PC-9 (cell line): ENCODE measurements around the gene SLC11A2. TPM values are rescaled to one million over a fixed set of nuclear protein-coding genes. Genes with fewer than 3 reads are reported as not detected.
A peak's percentile ranks its signal among the peaks of the same experiment; 100 is the strongest.

ENCODE experiments used
- BruUV-seq: library from RNA; stranded (reverse); fragments of 400-500 nt; replicated peaks from 2 replicates; lab custom pipeline; 2021; lab: Mats Ljungman, UMichigan
- CTCF ChIA-PET: fragments of 300-600 bp; sonication (Branson Sonifier 250); formaldehyde crosslinking; loops from one replicate; lab custom pipeline; 2022; ENCODE audit warnings: antibody characterized with exemption; lab: Charles Lee
- POLR2A ChIA-PET: fragments of 300-600 bp; sonication (Branson Sonifier 250); formaldehyde crosslinking; loops from one replicate; lab custom pipeline; 2022; ENCODE audit warnings: antibody characterized with exemption; ENCODE audit not compliant: unreplicated experiment; lab: Charles Lee
- DNase-seq, 2 experiments: peaks; one replicate each; pipeline versions ENCODE4 v3.0.0 to v3.0.0-alpha.2; 2015 to 2022; ENCODE audit warnings: mixed read lengths in 1 of 2
- H2AFZ ChIP-seq: fragments of 200-600 bp; sonication (generic); 2 replicates; pipeline ENCODE4 v1.8.1; 2017; ENCODE audit warnings: antibody characterized with exemption
- H3F3A ChIP-seq: fragments of 200-600 bp; sonication (generic); 2 replicates; pipeline ENCODE4 v1.8.1; 2017; ENCODE audit warnings: antibody characterized with exemption, mild to moderate bottlenecking, low read depth; ENCODE audit not compliant: insufficient read depth
- H3K27ac ChIP-seq: fragments of 200-600 bp; sonication (generic); 2 replicates; pipeline ENCODE4 v1.6.1; 2016; ENCODE audit warnings: mixed run types
- H3K27me3 ChIP-seq: fragments of 200-600 bp; sonication (generic); 2 replicates; pipeline ENCODE4 v1.6.1; 2016; ENCODE audit warnings: low read depth, mixed run types; ENCODE audit not compliant: insufficient read depth
- H3K36me3 ChIP-seq: fragments of 200-600 bp; sonication (generic); 2 replicates; pipeline ENCODE4 v1.6.1; 2016; ENCODE audit warnings: low read depth, mixed run types
- H3K4me1 ChIP-seq: fragments of 200-600 bp; sonication (generic); replicated peaks from 2 replicates; pipeline ENCODE4 v1.6.1; 2016; ENCODE audit warnings: mixed run types; ENCODE audit not compliant: insufficient read depth
- H3K4me2 ChIP-seq: fragments of 200-600 bp; sonication (generic); 2 replicates; pipeline ENCODE4 v1.6.1; 2017; ENCODE audit warnings: mixed run types
- H3K4me3 ChIP-seq: fragments of 200-600 bp; sonication (generic); 2 replicates; pipeline ENCODE4 v1.6.1; 2016; ENCODE audit warnings: mixed run types
- H3K79me2 ChIP-seq: fragments of 200-600 bp; sonication (generic); 2 replicates; pipeline ENCODE4 v1.6.1; 2017; ENCODE audit warnings: low read depth, mixed run types
- H3K9me2 ChIP-seq: fragments of 200-600 bp; sonication (generic); 2 replicates; pipeline ENCODE4 v1.8.1; 2017; ENCODE audit warnings: mild to moderate bottlenecking; ENCODE audit not compliant: insufficient read depth
- H3K9me3 ChIP-seq: fragments of 200-600 bp; sonication (generic); 2 replicates; pipeline ENCODE4 v1.8.1; 2016; ENCODE audit warnings: low read depth; ENCODE audit not compliant: insufficient read depth
- H4K20me1 ChIP-seq: fragments of 200-600 bp; sonication (generic); 2 replicates; pipeline ENCODE4 v1.8.1; 2017; ENCODE audit not compliant: insufficient read depth
- EZH2 ChIP-seq: fragments of 200-600 bp; sonication (generic); IDR thresholded peaks from 2 replicates; pipeline ENCODE4 v1.8.0; 2017; ENCODE audit warnings: antibody characterized with exemption, low read depth
- intact Hi-C: fragments of 100-400 bp; cut with micrococcal nuclease; formaldehyde crosslinking; loops from one replicate; pipeline ENCODE4 v1.10.0; 2022; ENCODE audit not compliant: unreplicated experiment
- total RNA-seq: library from RNA; stranded (reverse); gene quantifications from 2 replicates; pipeline ENCODE4 v1.2.3, GENCODE V29; 2021
- TF ChIP-seq, protein P1 (sequence below): fragments of 200-600 bp; sonication (generic); conservative IDR thresholded peaks from 2 replicates; pipeline ENCODE4 v1.6.1; 2017; ENCODE audit warnings: mixed run types, antibody characterized with exemption, mild to moderate bottlenecking, moderate library complexity

The SLC11A2 gene
- total RNA-seq, 1 experiment from 2014 or later, result 45.7 TPM

DNA sequence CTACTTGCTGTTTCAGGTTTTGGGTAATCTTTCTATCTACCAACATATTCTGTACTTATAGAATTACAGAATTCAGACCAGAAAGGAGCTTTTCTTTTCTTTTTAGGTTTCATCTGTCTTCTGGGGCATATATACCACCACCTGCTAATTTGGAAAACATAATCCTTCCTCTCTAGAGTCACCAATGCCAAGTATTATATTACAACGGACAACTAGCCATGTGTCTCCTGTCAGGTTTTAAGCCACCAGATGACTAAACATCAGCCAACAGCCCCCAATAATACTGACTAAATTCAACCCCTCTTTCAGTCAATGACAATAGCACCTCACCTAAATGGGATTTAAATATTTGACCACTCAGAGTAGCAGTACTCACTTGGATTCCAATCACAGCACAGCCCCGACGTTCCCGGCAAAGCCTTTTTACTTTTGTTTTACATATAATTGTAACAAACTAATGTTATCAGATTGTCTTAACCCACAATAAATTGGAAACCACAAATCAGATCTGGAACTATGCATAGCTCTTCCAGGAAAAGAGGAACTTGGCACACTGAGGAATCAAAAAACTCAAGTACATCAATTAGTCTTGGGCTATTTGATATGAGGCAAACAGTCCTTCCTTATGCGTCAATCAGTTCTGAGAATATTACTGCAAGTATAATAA, 13.5 kb downstream of the SLC11A2 start:
- no TSS peak for BruUV-seq
- Histone ChIP-seq H3K27ac (no peak overlapping the region), H3K4me3 (no peak overlapping the region), H3K9me2 (no peaks in the 10 kb centered on the region), H3K4me1 (no peaks in the 10 kb centered on the region), H3K9me3 (no peaks in the 10 kb centered on the region), H4K20me1 (peaks cover 5% of the 10 kb centered on the region; the same call in 1 of the 2 replicates), H3F3A (no peaks in the 10 kb centered on the region; the same call in 1 of the 2 replicates), H3K36me3 (0 out of 2 replicates have a peak, but pooled peaks cover 2% of the 10 kb centered on the region), H2AFZ (no peak overlapping the region), H3K4me2 (no peak overlapping the region), H3K79me2 (peaks cover 54% of the 10 kb centered on the region), H3K27me3 (no peaks in the 10 kb centered on the region)
- CTCF ChIA-PET, result no interaction called here
- no peak for TF ChIP-seq EZH2
- TF ChIP-seq, protein P1, sequence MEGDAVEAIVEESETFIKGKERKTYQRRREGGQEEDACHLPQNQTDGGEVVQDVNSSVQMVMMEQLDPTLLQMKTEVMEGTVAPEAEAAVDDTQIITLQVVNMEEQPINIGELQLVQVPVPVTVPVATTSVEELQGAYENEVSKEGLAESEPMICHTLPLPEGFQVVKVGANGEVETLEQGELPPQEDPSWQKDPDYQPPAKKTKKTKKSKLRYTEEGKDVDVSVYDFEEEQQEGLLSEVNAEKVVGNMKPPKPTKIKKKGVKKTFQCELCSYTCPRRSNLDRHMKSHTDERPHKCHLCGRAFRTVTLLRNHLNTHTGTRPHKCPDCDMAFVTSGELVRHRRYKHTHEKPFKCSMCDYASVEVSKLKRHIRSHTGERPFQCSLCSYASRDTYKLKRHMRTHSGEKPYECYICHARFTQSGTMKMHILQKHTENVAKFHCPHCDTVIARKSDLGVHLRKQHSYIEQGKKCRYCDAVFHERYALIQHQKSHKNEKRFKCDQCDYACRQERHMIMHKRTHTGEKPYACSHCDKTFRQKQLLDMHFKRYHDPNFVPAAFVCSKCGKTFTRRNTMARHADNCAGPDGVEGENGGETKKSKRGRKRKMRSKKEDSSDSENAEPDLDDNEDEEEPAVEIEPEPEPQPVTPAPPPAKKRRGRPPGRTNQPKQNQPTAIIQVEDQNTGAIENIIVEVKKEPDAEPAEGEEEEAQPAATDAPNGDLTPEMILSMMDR, result no peak
- DNase-seq, result no peak
- intact Hi-C loops, result no loop called here
- POLR2A ChIA-PET, result no interaction called here

DNA sequence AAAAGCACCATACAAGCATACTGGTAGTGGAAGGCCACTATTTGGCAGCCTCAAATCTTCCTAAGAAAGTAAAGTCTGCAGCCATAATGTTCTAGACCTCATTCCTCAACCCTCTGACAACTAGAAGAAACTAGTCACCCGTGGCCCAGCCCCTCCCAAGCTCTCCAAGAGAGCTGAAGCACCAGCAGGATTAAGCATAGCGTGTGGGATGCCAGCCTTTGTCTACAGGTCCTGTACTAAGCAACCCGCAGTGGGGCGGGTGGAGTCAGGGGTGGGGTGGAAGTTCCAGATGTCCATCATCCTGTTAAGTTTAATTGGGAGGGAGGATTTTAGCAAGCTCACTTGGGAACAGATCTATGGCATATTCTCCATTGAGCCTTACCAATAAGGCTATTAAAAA, 14.2 kb downstream of the SLC11A2 start:
- no peaks in the 10 kb centered on the region for H3K9me3 ChIP-seq
- no peaks in the 10 kb centered on the region for H3K9me2 ChIP-seq
- intact Hi-C loops, result no loop called here
- H3K4me2 ChIP-seq, result no peak overlapping the region
- no peak overlapping the region for H3K4me3 ChIP-seq
- CTCF ChIA-PET, result no interaction called here
- peaks cover 4% of the 10 kb centered on the region for H3F3A ChIP-seq
- no peak overlapping the region for H2AFZ ChIP-seq
- H3K4me1 ChIP-seq, result 0 out of 2 replicates have a peak, but pooled peaks cover 2% of the 10 kb centered on the region
- no peak overlapping the region for H3K27ac ChIP-seq
- no TSS peak for BruUV-seq
- POLR2A ChIA-PET, result no interaction called here
- peaks cover 5% of the 10 kb centered on the region; the same call in 1 of the 2 replicates for H4K20me1 ChIP-seq
- peaks cover 46% of the 10 kb centered on the region for H3K79me2 ChIP-seq
- DNase-seq, result no peak
- TF ChIP-seq EZH2, result no peak
- TF ChIP-seq, protein P1, result no peak
- H3K36me3 ChIP-seq, result peaks cover 8% of the 10 kb centered on the region; the same call in 1 of the 2 replicates
- H3K27me3 ChIP-seq, result no peaks in the 10 kb centered on the region

DNA sequence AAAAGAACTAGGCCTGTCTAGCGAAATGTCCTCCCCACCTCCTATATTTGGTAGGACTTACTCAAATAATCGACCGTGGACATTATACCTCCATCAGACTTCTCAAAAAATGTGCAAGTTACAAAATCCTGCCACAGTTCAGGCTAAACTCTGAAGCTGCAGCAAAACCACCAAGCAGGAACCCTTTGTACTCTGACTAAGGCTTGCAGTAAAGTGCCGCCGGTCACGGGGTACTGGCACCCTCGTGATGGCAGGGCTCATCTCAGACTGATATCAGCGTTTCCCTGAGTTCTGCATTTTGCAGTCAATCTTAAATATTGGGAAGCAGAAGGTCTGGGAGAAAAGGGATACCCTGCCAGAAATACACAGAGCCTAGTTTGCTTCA, 17.1 kb downstream of the SLC11A2 start:
- DNase-seq, result no peak
- no peaks in the 10 kb centered on the region for H3K9me3 ChIP-seq
- H2AFZ ChIP-seq, result no peak overlapping the region
- no TSS peak for BruUV-seq
- H3K4me3 ChIP-seq, result no peak overlapping the region
- peak overlapping the region; percentile 9; the same call in 1 of the 2 replicates for H3K27ac ChIP-seq
- H3F3A ChIP-seq, result peaks cover 16% of the 10 kb centered on the region
- POLR2A ChIA-PET, result no interaction called here
- peaks cover 24% of the 10 kb centered on the region; the same call in 1 of the 2 replicates for H3K36me3 ChIP-seq
- TF ChIP-seq, protein P1, result no peak
- no peak for TF ChIP-seq EZH2
- H4K20me1 ChIP-seq, result peaks cover 5% of the 10 kb centered on the region; the same call in 1 of the 2 replicates
- H3K4me2 ChIP-seq, result no peak overlapping the region
- H3K27me3 ChIP-seq, result no peaks in the 10 kb centered on the region
- intact Hi-C loops, result loop anchor here (5.0 kb wide), 1 partner anchor 38 kb away; the partner anchor contains the start of gene LETMD1
- H3K79me2 ChIP-seq, result peaks cover 23% of the 10 kb centered on the region
- H3K4me1 ChIP-seq, result peaks cover 22% of the 10 kb centered on the region
- CTCF ChIA-PET, result no interaction called here
- H3K9me2 ChIP-seq, result no peaks in the 10 kb centered on the region
